H1 (cell line): ENCODE results near the gene SKP2. TPM values are rescaled to one million over a fixed set of nuclear protein-coding genes. Genes with fewer than 3 reads are reported as not detected.

Source experiments
- CTCF ChIA-PET: fragments of 300-600 bp; sonication (Branson Sonifier 250); formaldehyde crosslinking; loops from one replicate; lab custom pipeline; 2021; ENCODE audit not compliant: partially characterized antibody; lab: Charles Lee
- POLR2A ChIA-PET: fragments of 300-600 bp; sonication (Branson Sonifier 250); formaldehyde crosslinking; loops from one replicate; lab custom pipeline; 2021; ENCODE audit warnings: inconsistent platforms; ENCODE audit not compliant: partially characterized antibody; lab: Charles Lee
- DNase-seq, 2 experiments: peaks; one replicate each; pipeline versions ENCODE4 v3.0.0 to v3.0.0-alpha.2; 2010 to 2022; ENCODE audit warnings: low spot score in 2 of 2, low read depth in 1 of 2, mixed read lengths in 1 of 2
- FAIRE-seq: peaks from 2 replicates; lab custom pipeline; 2011; peaks lifted over from hg19 to GRCh38; lab: Jason Lieb, UNC
- H2AFZ ChIP-seq: 2 replicates; pipeline ENCODE4 v1.8.1; 2012; ENCODE audit warnings: low read length, inconsistent platforms
- H2AK5ac ChIP-seq: 2 replicates; pipeline ENCODE4 v1.6.1; 2013; ENCODE audit warnings: low read depth, low read length
- H2BK120ac ChIP-seq: replicated peaks from 2 replicates; pipeline ENCODE3; 2013; ENCODE audit warnings: low read depth, low read length, inconsistent platforms
- H2BK12ac ChIP-seq: 2 replicates; pipeline ENCODE4 v1.6.1; 2013; ENCODE audit warnings: low read depth, low read length
- H2BK15ac ChIP-seq: 2 replicates; pipeline ENCODE4 v1.6.1; 2013; ENCODE audit warnings: low read length
- H2BK20ac ChIP-seq: 2 replicates; pipeline ENCODE4 v1.6.1; 2013; ENCODE audit warnings: low read length
- H2BK5ac ChIP-seq: 2 replicates; pipeline ENCODE4 v1.6.1; 2013; ENCODE audit warnings: low read depth, low read length
- H3K14ac ChIP-seq: 2 replicates; pipeline ENCODE4 v1.6.1; 2013; ENCODE audit warnings: inconsistent platforms; ENCODE audit not compliant: insufficient read length
- H3K18ac ChIP-seq: 2 replicates; pipeline ENCODE4 v1.6.1; 2013; ENCODE audit warnings: low read length; ENCODE audit errors: extremely low read depth
- H3K23ac ChIP-seq: 2 replicates; pipeline ENCODE4 v1.6.1; 2013; ENCODE audit warnings: inconsistent platforms; ENCODE audit not compliant: insufficient read length
- H3K23me2 ChIP-seq: 2 replicates; pipeline ENCODE4 v1.6.1; 2013; ENCODE audit warnings: low read depth, low read length
- H3K27ac ChIP-seq: 2 replicates; pipeline ENCODE4 v1.6.1; 2011; ENCODE audit warnings: low read depth, low read length, inconsistent platforms
- H3K27me3 ChIP-seq, 4 experiments: replicated peaks in 1 of 4; 1 replicate in 1 of 4; 2 replicates in 3 of 4; pipeline versions ENCODE4 v1.6.1 to v1.8.1; 2011 to 2013; ENCODE audit warnings: low read length in 3 of 4, mild to moderate bottlenecking in 3 of 4, inconsistent platforms in 2 of 4, mixed read lengths in 2 of 4, moderate library complexity in 1 of 4; ENCODE audit not compliant: control insufficient read depth in 3 of 4, insufficient read depth in 3 of 4; ENCODE audit errors: extremely low read depth in 1 of 4
- H3K36me3 ChIP-seq, 4 experiments: 2 replicates each; pipeline versions ENCODE4 v1.6.1 to v1.8.1; 2011 to 2013; ENCODE audit warnings: mild to moderate bottlenecking in 4 of 4, low read length in 3 of 4, moderate library complexity in 2 of 4, control low read depth in 1 of 4, inconsistent platforms in 1 of 4; ENCODE audit not compliant: insufficient read depth in 4 of 4, control insufficient read depth in 2 of 4
- H3K4ac ChIP-seq: replicated peaks from 2 replicates; pipeline ENCODE3; 2013; ENCODE audit warnings: low read length, low read depth, mixed read lengths, inconsistent platforms; ENCODE audit not compliant: insufficient read length
- H3K4me1 ChIP-seq, 4 experiments: replicated peaks in 1 of 4; 1 replicate in 1 of 4; 2 replicates in 3 of 4; pipeline versions ENCODE4 v1.6.1 to v1.8.1; 2011 to 2013; ENCODE audit warnings: low read length in 3 of 4, inconsistent platforms in 2 of 4, mixed read lengths in 1 of 4; ENCODE audit not compliant: insufficient read depth in 4 of 4, control insufficient read depth in 3 of 4
- H3K4me2 ChIP-seq, 2 experiments: 2 replicates each; pipeline versions ENCODE4 v1.6.1 to v1.8.1; 2011 to 2013; ENCODE audit warnings: low read depth in 2 of 2, low read length in 2 of 2, control low read depth in 1 of 2, inconsistent platforms in 1 of 2, mild to moderate bottlenecking in 1 of 2; ENCODE audit not compliant: insufficient read depth in 1 of 2
- H3K4me3 ChIP-seq, 4 experiments: fragments of 200-600, 300-600 bp in 1 of 4; sonication (generic), shearing (Covaris generic), sonication (Bioruptor Twin) in 1 of 4; 2 replicates each; pipeline versions ENCODE4 v1.5.1 to v1.8.1; 2011 to 2016; ENCODE audit warnings: low read length in 4 of 4, low read depth in 3 of 4, control low read depth in 2 of 4, inconsistent platforms in 2 of 4, mild to moderate bottlenecking in 2 of 4, mixed read lengths in 1 of 4, moderate library complexity in 1 of 4; ENCODE audit not compliant: insufficient read depth in 2 of 4; ENCODE audit errors: extremely low read depth in 1 of 4
- H3K56ac ChIP-seq: replicated peaks from 2 replicates; pipeline ENCODE3; 2013; ENCODE audit warnings: low read depth, mild to moderate bottlenecking, mixed read lengths, low read length, inconsistent platforms; ENCODE audit not compliant: insufficient read length
- H3K79me1 ChIP-seq: 2 replicates; pipeline ENCODE4 v1.6.1; 2013; ENCODE audit warnings: low read depth, low read length, control low read depth
- H3K79me2 ChIP-seq, 2 experiments: 2 replicates each; pipeline versions ENCODE4 v1.6.1 to v1.8.1; 2012 to 2013; ENCODE audit warnings: low read length in 2 of 2, mild to moderate bottlenecking in 2 of 2, inconsistent platforms in 1 of 2; ENCODE audit not compliant: insufficient read depth in 2 of 2, control insufficient read depth in 1 of 2
- H3K9ac ChIP-seq, 4 experiments: replicated peaks in 1 of 4; 1 replicate in 1 of 4; 2 replicates in 3 of 4; pipeline versions ENCODE4 v1.6.1 to v1.8.1; 2011 to 2013; ENCODE audit warnings: low read depth in 3 of 4, low read length in 3 of 4, control low read depth in 2 of 4, mild to moderate bottlenecking in 2 of 4, moderate library complexity in 2 of 4, inconsistent platforms in 1 of 4; ENCODE audit errors: extremely low read depth in 1 of 4
- H3K9me3 ChIP-seq, 2 experiments: 2 replicates each; pipeline versions ENCODE4 v1.6.1 to v1.8.1; 2012 to 2013; ENCODE audit warnings: mild to moderate bottlenecking in 2 of 2, moderate library complexity in 2 of 2, control low read depth in 1 of 2, inconsistent platforms in 1 of 2, low read depth in 1 of 2, low read length in 1 of 2, mixed read lengths in 1 of 2; ENCODE audit not compliant: insufficient read depth in 2 of 2
- H4K20me1 ChIP-seq, 2 experiments: replicated peaks in 1 of 2; 2 replicates each; pipeline versions ENCODE3 to v1.8.1; 2011 to 2013; ENCODE audit warnings: inconsistent platforms in 2 of 2, low read length in 2 of 2, mild to moderate bottlenecking in 1 of 2; ENCODE audit not compliant: insufficient read depth in 2 of 2, control insufficient read depth in 1 of 2
- H4K5ac ChIP-seq: 2 replicates; pipeline ENCODE4 v1.6.1; 2013; ENCODE audit warnings: low read length, low read depth, mixed read lengths, inconsistent platforms; ENCODE audit not compliant: insufficient read length
- H4K8ac ChIP-seq: 2 replicates; pipeline ENCODE4 v1.8.0; 2013; ENCODE audit warnings: mild to moderate bottlenecking, moderate library complexity, low read length, inconsistent platforms; ENCODE audit not compliant: insufficient read depth; ENCODE audit errors: extremely low read depth
- H4K91ac ChIP-seq: replicated peaks from 2 replicates; pipeline ENCODE3; 2013; ENCODE audit warnings: low read length, mixed read lengths, inconsistent platforms; ENCODE audit not compliant: insufficient read length
- CHD1 ChIP-seq: IDR thresholded peaks from 2 replicates; pipeline ENCODE4 v1.6.1; 2012; ENCODE audit warnings: low read depth, low read length, improper control_type of control experiment
- WGBS, 2 experiments: shearing (Covaris generic) in 1 of 2; methylation state at CpG; one replicate each; pipeline versions ENCODE4 v1.1.6 to v1.1.7; 2013 to 2015; ENCODE audit warnings: low lambda C conversion rate in 2 of 2, mixed read lengths in 2 of 2, inconsistent platforms in 1 of 2, low coverage in 1 of 2, missing lambda C conversion rate in 1 of 2; ENCODE audit not compliant: insufficient replicate concordance in 2 of 2, insufficient coverage in 1 of 2, insufficient read length in 1 of 2; ENCODE audit errors: extremely low coverage in 1 of 2, missing lambda C conversion rate in 1 of 2; 5-methylcytosine and 5-hydroxymethylcytosine counted together
- polyA plus RNA-seq, 7 experiments: library from polyadenylated mRNA; depleted of rRNA in 3 of 7; stranded (reverse) in 5 of 7; unstranded in 2 of 7; fragments of >200 nt in 5 of 7; fragments of 200-250 nt in 2 of 7; gene quantifications; 1 replicate in 5 of 7; 2 replicates in 1 of 7; 4 replicates in 1 of 7; pipeline versions ENCODE4 v1.2.1 to v1.2.3, GENCODE V29; 2011 to 2013; ENCODE audit warnings: missing spikeins in 2 of 7, mixed read lengths in 2 of 7
- total RNA-seq: library from RNA; stranded (reverse); fragmentation: NEBNext Ultra II Directional; extraction: Animal tissue kit (Norgen Biotek cat#: 25700); gene quantifications from 2 replicates; pipeline ENCODE4 v1.2.1, GENCODE V29; 2021

SKP2 gene
- total and polyA plus RNA-seq, 2 of the 8 experiments (the other 6 are each of a cell fraction or from before 2014, with no cell fraction given): 49.9 to 104 TPM

GRCh38 chr5:36147681-36148080 lies 4.2 kb upstream of the SKP2 start:
- Histone ChIP-seq H2BK120ac (no peak overlapping the region), H2BK5ac (no peak overlapping the region), H3K14ac (no peak overlapping the region), H3K27me3 (no peaks in the 10 kb centered on the region), H2BK20ac (no peak overlapping the region), H4K5ac (no peak overlapping the region), H2BK12ac (no peak overlapping the region), H4K91ac (no peak overlapping the region), H3K79me1 (no peaks in the 10 kb centered on the region), H2AK5ac (no peak overlapping the region), H3K4me2 (no peak overlapping the region), H3K9me3 (no peaks in the 10 kb centered on the region), H3K79me2 (peaks cover 0 to 6% of the 10 kb centered on the region in 2 experiments; a peak in 2 of 4 replicates), H3K9ac (no peak overlapping the region), H3K56ac (no peak overlapping the region), H3K36me3 (no peaks in the 10 kb centered on the region), H3K18ac (no peak overlapping the region), H3K4me1 (0 out of 7 replicates have a peak, but pooled peaks cover 0 to 1% (median under 1%) of the 10 kb centered on the region in 4 experiments), H3K4ac (no peak overlapping the region), H3K23ac (no peak overlapping the region), H4K20me1 (no peaks in the 10 kb centered on the region), H2AFZ (no peak overlapping the region), H2BK15ac (no peak overlapping the region), H3K27ac (no peak overlapping the region), H3K4me3 (no peak overlapping the region), H4K8ac (no peak overlapping the region), H3K23me2 (peaks cover 12% of the 10 kb centered on the region; the same call in 1 of the 2 replicates)
- ChIA-PET CTCF (no interaction called here), POLR2A (no interaction called here)
- TF ChIP-seq CHD1: no peak
- FAIRE-seq (no peak), DNase-seq (no peak)
- WGBS, 2 experiments: 73% methylated on average over 2 of the region's 2 CpGs; no CpG with 5 or more reads in 1 of the 2 experiments
